ENCODE results near the gene SH3BP4. TPM values are rescaled to one million over a fixed set of nuclear protein-coding genes. Genes with fewer than 3 reads are reported as not detected.

Gene SH3BP4
- polyA plus RNA-seq, 1 donor (not counting 4 experiments of a cell fraction or from before 2014, with no cell fraction given): 50.4 TPM

DNA sequence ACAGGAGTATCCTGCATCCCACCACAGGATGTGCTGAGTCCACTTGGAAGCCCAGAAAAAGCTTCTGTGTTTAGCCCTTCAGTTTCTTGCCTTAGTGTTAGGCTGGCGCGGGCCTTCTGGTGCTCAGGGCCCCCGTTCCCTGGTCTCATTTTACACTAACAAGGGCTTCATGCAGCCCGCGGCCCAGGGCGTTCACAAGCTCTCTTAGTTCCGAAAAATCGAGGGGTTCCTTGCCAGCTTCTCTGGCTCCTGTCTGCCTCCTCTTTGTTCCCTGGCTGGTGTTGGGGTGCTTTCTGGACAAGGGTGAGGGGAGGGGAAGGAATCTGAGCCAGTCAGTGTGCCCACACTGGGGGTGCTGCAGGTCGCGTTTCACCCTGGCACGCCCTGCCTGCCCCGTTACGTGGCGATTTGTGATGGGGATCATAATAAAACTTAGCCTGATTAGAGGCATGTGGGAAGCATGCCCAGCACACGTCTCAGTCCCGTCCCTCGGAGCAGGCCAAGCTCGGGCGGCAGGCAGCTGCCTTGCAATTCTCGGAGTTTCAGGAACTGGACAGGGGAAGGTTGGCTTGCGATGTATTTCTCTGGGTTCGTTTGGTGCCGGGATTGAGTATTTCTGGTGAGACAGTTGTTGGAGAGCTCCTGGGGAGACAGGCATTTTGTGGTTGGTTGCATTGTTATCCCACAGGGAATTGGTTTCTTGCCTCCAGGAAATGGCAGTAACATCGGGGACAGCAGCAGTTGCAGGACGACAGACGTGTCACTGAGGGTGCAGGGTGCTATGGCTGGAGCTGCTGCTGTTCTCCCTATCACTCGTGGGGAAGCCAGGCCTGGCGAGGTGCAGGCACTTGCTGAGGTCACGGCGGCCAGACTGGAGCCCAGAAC, 22.9 kb downstream of the SH3BP4 start:
- H2AFZ ChIP-seq (ENCODE audit: control insufficient read depth, low read length): no peak overlapping the region
- peaks cover 15 to 20% of the 10 kb centered on the region in 2 experiments for H3K36me3 ChIP-seq (ENCODE audit: control insufficient read depth in 2 of 2, extremely low read depth in 1 of 2, insufficient read depth in 2 of 2, low read length in 2 of 2)
- H3K27ac ChIP-seq (ENCODE audit: control insufficient read depth, insufficient read depth, low read length): no peak overlapping the region
- H3K9me3 ChIP-seq (ENCODE audit: control insufficient read depth, low read depth, low read length): peaks cover 4% of the 10 kb centered on the region
- DNase-seq (ENCODE audit: low read depth, low spot score) (no peak), FAIRE-seq (no peak)
- peaks cover 5% of the 10 kb centered on the region for H3K9me1 ChIP-seq (ENCODE audit: control insufficient read depth, extremely low read depth, insufficient read depth, low read length)
- H3K27me3 ChIP-seq (ENCODE audit: control insufficient read depth, extremely low read depth, insufficient read depth, low read length): no peaks in the 10 kb centered on the region
- no peak for TF ChIP-seq CTCF (optimal IDR thresholded peaks at IDR 0.05 in 1 of 3, IDR thresholded peaks at IDR 0.05 in 1 of 3, conservative IDR thresholded peaks at IDR 0.05 in 1 of 3; ENCODE audit: extremely low read depth in 1 of 3, insufficient read depth in 2 of 3, low read length in 3 of 3)
- TF ChIP-seq EZH2 (IDR thresholded peaks at IDR 0.05; ENCODE audit: low read length): no peak
- no peak overlapping the region for H3K9ac ChIP-seq (ENCODE audit: control insufficient read depth, extremely low read depth, insufficient read depth, low read length)
- H3K4me3 ChIP-seq (ENCODE audit: control insufficient read depth in 2 of 3, extremely low read depth in 1 of 3, insufficient read depth in 2 of 3, low read depth in 1 of 3, low read length in 3 of 3): no peak overlapping the region
- H4K20me1 ChIP-seq (ENCODE audit: control insufficient read depth, extremely low read depth, insufficient read depth, low read length): peaks cover 24% of the 10 kb centered on the region
- H3K4me1 ChIP-seq (ENCODE audit: control insufficient read depth, extremely low read depth, insufficient read depth, low read length): peaks cover 38% of the 10 kb centered on the region
- dilution Hi-C loops (cut with MboI; ENCODE audit: extremely low pct_ligation_motif_present, low sequenced_read_pairs): no loop called here
- H3K79me2 ChIP-seq (ENCODE audit: control insufficient read depth, insufficient read depth, low read length): peaks cover 83% of the 10 kb centered on the region
- no peak overlapping the region for H3K4me2 ChIP-seq (ENCODE audit: control insufficient read depth, extremely low read depth, insufficient read depth, low read depth, low read length)

GRCh38 chr2:234975611-234976010, 23.8 kb downstream of the SH3BP4 start:
- Histone ChIP-seq H3K9me1 (ENCODE audit: control insufficient read depth, extremely low read depth, insufficient read depth, low read length) (peaks cover 10% of the 10 kb centered on the region), H3K4me2 (ENCODE audit: control insufficient read depth, extremely low read depth, insufficient read depth, low read depth, low read length) (no peak overlapping the region), H4K20me1 (ENCODE audit: control insufficient read depth, extremely low read depth, insufficient read depth, low read length) (peaks cover 29% of the 10 kb centered on the region), H3K4me3 (ENCODE audit: control insufficient read depth in 2 of 3, extremely low read depth in 1 of 3, insufficient read depth in 2 of 3, low read depth in 1 of 3, low read length in 3 of 3) (no peak overlapping the region), H3K4me1 (ENCODE audit: control insufficient read depth, extremely low read depth, insufficient read depth, low read length) (peaks cover 33% of the 10 kb centered on the region), H3K79me2 (ENCODE audit: control insufficient read depth, insufficient read depth, low read length) (peaks cover 89% of the 10 kb centered on the region), H2AFZ (ENCODE audit: control insufficient read depth, low read length) (no peak overlapping the region), H3K27me3 (ENCODE audit: control insufficient read depth, extremely low read depth, insufficient read depth, low read length) (no peaks in the 10 kb centered on the region), H3K9ac (ENCODE audit: control insufficient read depth, extremely low read depth, insufficient read depth, low read length) (no peak overlapping the region), H3K36me3 (ENCODE audit: control insufficient read depth in 2 of 2, extremely low read depth in 1 of 2, insufficient read depth in 2 of 2, low read length in 2 of 2) (peaks cover 13 to 19% of the 10 kb centered on the region in 2 experiments), H3K9me3 (ENCODE audit: control insufficient read depth, low read depth, low read length) (peaks cover 6% of the 10 kb centered on the region), H3K27ac (ENCODE audit: control insufficient read depth, insufficient read depth, low read length) (no peak overlapping the region)
- dilution Hi-C loops (cut with MboI; ENCODE audit: extremely low pct_ligation_motif_present, low sequenced_read_pairs): no loop called here
- no peak for TF ChIP-seq EZH2 (IDR thresholded peaks at IDR 0.05; ENCODE audit: low read length)
- no peak for DNase-seq (ENCODE audit: low read depth, low spot score)
- FAIRE-seq: no peak
